SK-N-SH (cell line): ENCODE results near the gene DDX50.

Source experiments
- CTCF ChIP-seq: fragments of 200-600 bp; sonication (generic); IDR thresholded peaks from 2 replicates; pipeline ENCODE4 v1.6.1; 2017; ENCODE audit warnings: antibody characterized with exemption, mild to moderate bottlenecking, moderate library complexity
- EP300 ChIP-seq, 2 experiments: IDR thresholded peaks; 2 replicates each; pipeline versions ENCODE4 v1.4.0 to v1.6.1; 2012; ENCODE audit warnings: borderline replicate concordance in 1 of 2, low read depth in 1 of 2, low read length in 1 of 2
- GATA2 ChIP-seq: sonication (generic); formaldehyde crosslinking; IDR thresholded peaks from 2 replicates; pipeline ENCODE4 v1.5.0; 2020; ENCODE audit warnings: mild to moderate bottlenecking, missing genetic modification reagents
- NFIC ChIP-seq: IDR thresholded peaks from 2 replicates; pipeline ENCODE4 v1.4.0; 2012; ENCODE audit warnings: borderline replicate concordance
- PBX3 ChIP-seq: IDR thresholded peaks from 2 replicates; pipeline ENCODE4; 2012
- POLR2AphosphoS5 ChIP-seq: IDR thresholded peaks from 2 replicates; pipeline ENCODE4 v1.6.1; 2012; ENCODE audit warnings: low read depth, low read length
- RXRA ChIP-seq: IDR thresholded peaks from 2 replicates; pipeline ENCODE4 v1.4.0; 2012; ENCODE audit warnings: low read depth, mild to moderate bottlenecking, borderline replicate concordance
- TAF1 ChIP-seq: IDR thresholded peaks from 2 replicates; pipeline ENCODE4 v1.6.1; 2012; ENCODE audit warnings: low read depth, mild to moderate bottlenecking, low read length, moderate library complexity, borderline replicate concordance
- USF1 ChIP-seq: IDR thresholded peaks from 2 replicates; pipeline ENCODE4 v1.4.0; 2012; ENCODE audit warnings: low read depth, borderline replicate concordance
- YY1 ChIP-seq: IDR thresholded peaks from 2 replicates; pipeline ENCODE4 v1.4.0; 2012; ENCODE audit warnings: low read depth, mild to moderate bottlenecking
- TF ChIP-seq, protein P1 (sequence below): IDR thresholded peaks from 2 replicates; pipeline ENCODE4 v1.4.0; 2012; ENCODE audit warnings: low read depth
- TF ChIP-seq, protein P2 (sequence below): IDR thresholded peaks from 2 replicates; pipeline ENCODE4 v1.4.0; 2012; ENCODE audit warnings: low read depth, borderline replicate concordance
- TF ChIP-seq, protein P3 (sequence below): IDR thresholded peaks from 2 replicates; pipeline ENCODE4 v1.6.1; 2012; ENCODE audit warnings: mild to moderate bottlenecking, low read depth, low read length, moderate library complexity
- TF ChIP-seq, protein P4 (sequence below): fragments of 150-350 bp; IDR thresholded peaks from 2 replicates; pipeline ENCODE4 v1.6.1; 2017; ENCODE audit warnings: antibody characterized with exemption, low read length, low read depth, borderline replicate concordance

DNA sequence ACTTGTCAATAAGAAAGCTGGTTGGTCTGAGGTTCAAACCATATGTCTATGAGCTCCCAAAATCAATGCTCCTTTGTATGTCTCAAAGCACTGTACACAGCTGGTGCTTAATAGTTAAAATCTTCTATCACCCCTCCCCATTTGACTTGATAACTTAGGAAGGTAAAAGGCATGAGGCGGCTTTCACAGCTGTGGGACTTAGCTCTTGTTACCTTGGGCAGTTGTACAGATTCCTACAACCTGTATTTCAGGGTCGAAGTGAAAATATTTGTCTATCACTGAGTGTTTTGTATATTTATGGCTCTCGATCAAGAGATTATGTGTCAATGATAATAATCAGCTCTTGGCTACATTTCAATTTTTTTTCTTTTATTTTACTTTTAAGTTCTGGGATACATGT lies 86.5 kb downstream of the DDX50 start:
- TF ChIP-seq EP300 (IDR thresholded peaks at IDR 0.05; ENCODE audit: borderline replicate concordance in 1 of 2, low read depth in 1 of 2, low read length in 1 of 2) (no peak), PBX3 (no peak), NFIC (no peak), CTCF (no peak), GATA2 (CRISPR knock-in tag) (no peak), USF1 (no peak), TAF1 (no peak), YY1 (no peak), POLR2AphosphoS5 (no peak), RXRA (no peak)
- TF ChIP-seq, protein P1, sequence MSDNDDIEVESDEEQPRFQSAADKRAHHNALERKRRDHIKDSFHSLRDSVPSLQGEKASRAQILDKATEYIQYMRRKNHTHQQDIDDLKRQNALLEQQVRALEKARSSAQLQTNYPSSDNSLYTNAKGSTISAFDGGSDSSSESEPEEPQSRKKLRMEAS, result no peak
- TF ChIP-seq, protein P2, sequence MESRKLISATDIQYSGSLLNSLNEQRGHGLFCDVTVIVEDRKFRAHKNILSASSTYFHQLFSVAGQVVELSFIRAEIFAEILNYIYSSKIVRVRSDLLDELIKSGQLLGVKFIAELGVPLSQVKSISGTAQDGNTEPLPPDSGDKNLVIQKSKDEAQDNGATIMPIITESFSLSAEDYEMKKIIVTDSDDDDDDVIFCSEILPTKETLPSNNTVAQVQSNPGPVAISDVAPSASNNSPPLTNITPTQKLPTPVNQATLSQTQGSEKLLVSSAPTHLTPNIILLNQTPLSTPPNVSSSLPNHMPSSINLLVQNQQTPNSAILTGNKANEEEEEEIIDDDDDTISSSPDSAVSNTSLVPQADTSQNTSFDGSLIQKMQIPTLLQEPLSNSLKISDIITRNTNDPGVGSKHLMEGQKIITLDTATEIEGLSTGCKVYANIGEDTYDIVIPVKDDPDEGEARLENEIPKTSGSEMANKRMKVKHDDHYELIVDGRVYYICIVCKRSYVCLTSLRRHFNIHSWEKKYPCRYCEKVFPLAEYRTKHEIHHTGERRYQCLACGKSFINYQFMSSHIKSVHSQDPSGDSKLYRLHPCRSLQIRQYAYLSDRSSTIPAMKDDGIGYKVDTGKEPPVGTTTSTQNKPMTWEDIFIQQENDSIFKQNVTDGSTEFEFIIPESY, result no peak
- TF ChIP-seq, protein P3, sequence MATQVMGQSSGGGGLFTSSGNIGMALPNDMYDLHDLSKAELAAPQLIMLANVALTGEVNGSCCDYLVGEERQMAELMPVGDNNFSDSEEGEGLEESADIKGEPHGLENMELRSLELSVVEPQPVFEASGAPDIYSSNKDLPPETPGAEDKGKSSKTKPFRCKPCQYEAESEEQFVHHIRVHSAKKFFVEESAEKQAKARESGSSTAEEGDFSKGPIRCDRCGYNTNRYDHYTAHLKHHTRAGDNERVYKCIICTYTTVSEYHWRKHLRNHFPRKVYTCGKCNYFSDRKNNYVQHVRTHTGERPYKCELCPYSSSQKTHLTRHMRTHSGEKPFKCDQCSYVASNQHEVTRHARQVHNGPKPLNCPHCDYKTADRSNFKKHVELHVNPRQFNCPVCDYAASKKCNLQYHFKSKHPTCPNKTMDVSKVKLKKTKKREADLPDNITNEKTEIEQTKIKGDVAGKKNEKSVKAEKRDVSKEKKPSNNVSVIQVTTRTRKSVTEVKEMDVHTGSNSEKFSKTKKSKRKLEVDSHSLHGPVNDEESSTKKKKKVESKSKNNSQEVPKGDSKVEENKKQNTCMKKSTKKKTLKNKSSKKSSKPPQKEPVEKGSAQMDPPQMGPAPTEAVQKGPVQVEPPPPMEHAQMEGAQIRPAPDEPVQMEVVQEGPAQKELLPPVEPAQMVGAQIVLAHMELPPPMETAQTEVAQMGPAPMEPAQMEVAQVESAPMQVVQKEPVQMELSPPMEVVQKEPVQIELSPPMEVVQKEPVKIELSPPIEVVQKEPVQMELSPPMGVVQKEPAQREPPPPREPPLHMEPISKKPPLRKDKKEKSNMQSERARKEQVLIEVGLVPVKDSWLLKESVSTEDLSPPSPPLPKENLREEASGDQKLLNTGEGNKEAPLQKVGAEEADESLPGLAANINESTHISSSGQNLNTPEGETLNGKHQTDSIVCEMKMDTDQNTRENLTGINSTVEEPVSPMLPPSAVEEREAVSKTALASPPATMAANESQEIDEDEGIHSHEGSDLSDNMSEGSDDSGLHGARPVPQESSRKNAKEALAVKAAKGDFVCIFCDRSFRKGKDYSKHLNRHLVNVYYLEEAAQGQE, result no peak
- TF ChIP-seq, protein P4, sequence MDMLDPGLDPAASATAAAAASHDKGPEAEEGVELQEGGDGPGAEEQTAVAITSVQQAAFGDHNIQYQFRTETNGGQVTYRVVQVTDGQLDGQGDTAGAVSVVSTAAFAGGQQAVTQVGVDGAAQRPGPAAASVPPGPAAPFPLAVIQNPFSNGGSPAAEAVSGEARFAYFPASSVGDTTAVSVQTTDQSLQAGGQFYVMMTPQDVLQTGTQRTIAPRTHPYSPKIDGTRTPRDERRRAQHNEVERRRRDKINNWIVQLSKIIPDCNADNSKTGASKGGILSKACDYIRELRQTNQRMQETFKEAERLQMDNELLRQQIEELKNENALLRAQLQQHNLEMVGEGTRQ, result no peak
